AG09319 (cell line): ENCODE results near the gene GTSE1.

ENCODE experiments used
- DNase-seq: peaks from one replicate; pipeline ENCODE4 v3.0.0-alpha.2; 2010; ENCODE audit warnings: low read depth; ENCODE audit errors: extremely low read depth
- TF ChIP-seq, protein P1 (sequence below): IDR thresholded peaks from 2 replicates; pipeline ENCODE4 v1.5.1; 2011; ENCODE audit warnings: low read depth, mild to moderate bottlenecking, inconsistent platforms, low read length, moderate library complexity

Gene GTSE1

DNA sequence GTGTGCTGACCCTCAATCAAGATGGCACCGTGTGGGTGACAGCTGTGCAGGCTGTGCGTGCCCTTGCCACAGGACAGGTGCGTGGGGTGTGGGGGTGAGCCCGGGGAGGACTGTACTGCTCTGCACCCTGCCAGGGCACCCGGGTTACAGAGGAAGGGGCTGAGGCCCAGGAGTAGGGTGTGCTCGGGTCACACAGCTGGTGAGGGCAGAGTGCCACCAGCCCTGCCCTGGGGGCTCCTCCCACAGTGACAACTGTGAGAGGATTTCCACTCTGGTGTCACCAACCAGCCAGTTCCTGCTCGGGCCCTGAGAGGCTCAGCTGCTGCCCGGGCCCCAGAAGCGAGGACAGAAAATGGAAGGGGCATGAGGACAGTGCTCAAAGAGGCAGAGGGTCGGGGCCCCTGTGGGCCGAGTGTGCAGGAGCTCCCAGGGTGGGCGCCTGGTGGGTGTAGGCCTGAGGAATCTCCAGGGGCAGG is 59.4 kb downstream of the GTSE1 start:
- DNase-seq = no peak
- TF ChIP-seq, protein P1, sequence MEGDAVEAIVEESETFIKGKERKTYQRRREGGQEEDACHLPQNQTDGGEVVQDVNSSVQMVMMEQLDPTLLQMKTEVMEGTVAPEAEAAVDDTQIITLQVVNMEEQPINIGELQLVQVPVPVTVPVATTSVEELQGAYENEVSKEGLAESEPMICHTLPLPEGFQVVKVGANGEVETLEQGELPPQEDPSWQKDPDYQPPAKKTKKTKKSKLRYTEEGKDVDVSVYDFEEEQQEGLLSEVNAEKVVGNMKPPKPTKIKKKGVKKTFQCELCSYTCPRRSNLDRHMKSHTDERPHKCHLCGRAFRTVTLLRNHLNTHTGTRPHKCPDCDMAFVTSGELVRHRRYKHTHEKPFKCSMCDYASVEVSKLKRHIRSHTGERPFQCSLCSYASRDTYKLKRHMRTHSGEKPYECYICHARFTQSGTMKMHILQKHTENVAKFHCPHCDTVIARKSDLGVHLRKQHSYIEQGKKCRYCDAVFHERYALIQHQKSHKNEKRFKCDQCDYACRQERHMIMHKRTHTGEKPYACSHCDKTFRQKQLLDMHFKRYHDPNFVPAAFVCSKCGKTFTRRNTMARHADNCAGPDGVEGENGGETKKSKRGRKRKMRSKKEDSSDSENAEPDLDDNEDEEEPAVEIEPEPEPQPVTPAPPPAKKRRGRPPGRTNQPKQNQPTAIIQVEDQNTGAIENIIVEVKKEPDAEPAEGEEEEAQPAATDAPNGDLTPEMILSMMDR = no peak

DNA sequence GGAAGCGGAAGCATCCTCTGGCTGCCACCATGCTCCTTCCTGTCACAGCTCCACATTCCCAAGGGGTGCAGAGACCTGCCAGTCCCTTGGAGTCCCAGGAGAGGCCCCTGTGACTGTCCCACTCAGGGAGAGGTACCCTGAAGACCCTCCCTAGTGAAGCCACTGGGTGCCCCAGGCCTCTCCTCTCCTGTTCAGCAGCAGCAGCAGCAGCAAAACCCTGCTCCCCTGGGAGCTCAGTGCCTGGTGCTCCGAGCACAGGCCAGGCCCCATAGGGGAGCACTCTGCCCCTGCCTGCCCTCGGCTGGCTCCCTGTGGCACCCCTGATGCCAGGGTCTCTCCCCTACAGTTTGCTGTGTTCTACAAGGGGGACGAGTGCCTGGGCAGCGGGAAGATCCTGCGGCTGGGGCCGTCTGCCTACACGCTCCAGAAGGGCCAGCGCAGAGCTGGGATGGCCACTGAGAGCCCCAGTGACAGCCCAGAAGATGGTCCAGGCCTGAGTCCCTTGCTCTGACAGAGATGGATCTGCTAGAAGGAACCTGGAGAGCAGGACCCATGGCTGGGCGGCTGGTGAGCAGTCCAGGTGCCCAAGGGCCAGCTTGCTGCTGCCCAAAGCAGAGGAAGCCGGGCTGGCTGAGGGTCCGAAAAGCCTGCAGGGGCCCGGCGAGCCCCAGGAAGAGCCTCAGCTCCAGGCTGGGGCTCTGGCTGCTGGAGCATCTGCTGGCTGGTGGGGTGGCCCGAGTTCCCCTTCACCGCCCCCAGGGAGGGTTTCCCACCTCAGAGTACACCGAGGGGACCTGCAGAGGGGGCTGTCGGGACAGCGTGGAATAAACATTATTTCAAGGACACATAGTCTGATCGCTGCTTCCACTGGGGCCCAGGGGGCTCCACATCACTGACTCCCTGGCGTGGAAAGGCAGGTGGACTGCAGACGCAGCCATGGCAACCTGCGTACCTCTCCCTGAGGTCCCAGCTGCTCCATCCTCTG is 60.1 kb downstream of the GTSE1 start:
- no peak for DNase-seq
- TF ChIP-seq, protein P1 = no peak

DNA sequence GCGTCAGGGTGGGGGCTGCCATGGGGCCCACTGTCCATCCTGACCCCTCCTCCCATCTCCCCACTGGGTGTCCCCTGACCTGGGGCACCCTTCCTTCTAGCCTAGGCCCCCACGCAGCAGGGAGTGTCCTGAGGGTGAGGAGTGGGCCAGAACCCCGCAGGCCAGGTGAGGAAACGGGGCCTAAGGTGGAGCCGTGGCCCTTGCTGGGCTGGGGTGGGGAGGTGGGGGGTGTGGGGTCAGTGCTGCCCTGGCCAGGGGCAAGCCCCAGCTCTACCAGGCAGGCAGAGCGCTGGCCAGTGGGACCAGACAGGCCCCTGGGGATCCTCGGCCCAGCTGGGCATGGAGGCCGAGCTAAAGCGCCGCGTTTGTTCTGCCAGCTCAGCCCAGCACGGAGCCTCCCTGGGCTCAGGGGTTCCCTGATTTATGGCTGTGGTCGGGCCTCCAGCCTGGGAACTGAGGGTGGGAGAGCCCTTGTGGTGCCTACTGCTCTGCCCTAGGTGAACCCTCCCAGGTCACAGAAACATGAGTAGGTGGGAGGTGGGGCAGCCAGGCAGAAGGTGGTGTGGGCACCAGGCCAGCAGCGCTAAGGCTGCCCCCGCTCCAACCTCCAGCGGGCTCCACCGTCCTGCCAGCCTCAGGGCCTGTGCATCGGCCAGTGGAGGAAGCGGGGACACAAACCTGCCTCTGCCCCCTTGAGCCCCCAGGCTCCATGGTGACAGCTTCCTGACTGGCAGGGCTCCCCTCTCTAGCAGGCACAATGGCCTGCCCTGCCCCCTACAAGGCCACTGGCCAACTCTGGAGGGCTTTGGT is 61.2 kb downstream of the GTSE1 start:
- TF ChIP-seq, protein P1 = no peak
- DNase-seq = no peak

DNA sequence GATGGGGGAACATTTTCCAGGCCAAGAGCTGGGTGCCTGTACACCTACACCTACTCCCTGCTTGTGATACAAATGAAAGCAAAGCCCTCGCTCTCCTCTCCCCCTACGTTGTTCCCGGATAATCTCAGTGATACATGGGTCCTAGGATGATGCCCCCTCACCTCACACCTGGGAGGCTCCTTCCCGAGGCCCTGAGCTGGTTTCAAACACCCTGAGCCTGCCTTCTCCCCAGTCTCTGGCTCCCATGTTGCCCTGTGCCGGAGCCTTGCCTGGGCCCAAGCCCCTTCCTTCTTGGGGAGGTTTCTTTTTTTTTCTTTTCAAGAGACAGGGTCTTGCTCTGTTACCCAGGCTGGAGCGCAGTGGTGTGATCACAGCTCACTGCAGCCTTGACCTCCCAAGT is 62.1 kb downstream of the GTSE1 start:
- TF ChIP-seq, protein P1 = no peak
- DNase-seq = no peak

DNA sequence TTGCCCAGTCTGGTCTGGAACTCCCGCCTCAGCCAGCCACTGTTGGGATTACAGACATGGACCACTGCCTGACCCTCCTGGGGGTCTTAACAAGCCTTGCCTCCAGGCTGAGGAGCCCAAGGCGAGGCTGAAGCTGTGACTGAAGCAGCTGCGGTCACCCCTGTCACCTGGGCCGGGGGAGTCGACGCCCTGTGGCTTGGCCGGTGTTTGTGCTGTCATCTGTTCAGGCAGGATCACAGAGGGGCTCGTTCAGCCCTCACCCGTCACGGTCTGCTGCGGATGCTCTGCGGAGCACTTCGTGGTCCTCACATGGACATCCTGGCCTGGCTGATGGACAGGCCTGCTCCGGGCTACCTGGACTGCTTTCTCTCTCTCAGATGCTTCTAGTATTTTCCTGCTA is 62.7 kb downstream of the GTSE1 start:
- TF ChIP-seq, protein P1 = no peak
- DNase-seq = no peak

DNA sequence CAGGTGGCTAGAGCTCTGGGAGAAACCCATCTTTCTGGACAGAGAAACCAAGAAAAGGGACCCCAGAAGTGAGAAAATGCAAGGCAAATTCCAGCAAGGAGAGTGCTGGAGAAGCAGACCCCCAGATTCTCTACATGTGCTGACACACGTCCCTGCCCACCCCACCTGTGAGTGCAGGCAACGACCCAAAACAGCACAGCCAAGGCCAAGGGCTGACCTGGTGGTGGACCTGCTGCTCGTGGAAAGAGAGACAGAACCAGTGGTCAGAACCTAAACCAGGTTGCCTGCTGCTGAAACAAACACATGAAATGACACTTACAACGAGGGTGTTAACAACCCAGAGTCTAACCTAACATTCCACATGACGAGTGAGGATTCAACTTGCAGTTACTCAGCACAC is 63.4 kb downstream of the GTSE1 start:
- TF ChIP-seq, protein P1 = no peak

More for the DNA sequence above, 63.4 kb downstream of the GTSE1 start:
- DNase-seq = no peak
